AG20443 (cell line): ENCODE results near the gene ZNF763.
"Not testable (repeated sequence)": the region's sequence is repeated elsewhere in the genome, so short reads cannot be mapped to it uniquely, and the experiment has no call there.

Experiments
- DNase-seq: peaks from one replicate; pipeline ENCODE4 v3.0.0; 2012; ENCODE audit warnings: low spot score, mixed read lengths

ZNF763 gene

DNA sequence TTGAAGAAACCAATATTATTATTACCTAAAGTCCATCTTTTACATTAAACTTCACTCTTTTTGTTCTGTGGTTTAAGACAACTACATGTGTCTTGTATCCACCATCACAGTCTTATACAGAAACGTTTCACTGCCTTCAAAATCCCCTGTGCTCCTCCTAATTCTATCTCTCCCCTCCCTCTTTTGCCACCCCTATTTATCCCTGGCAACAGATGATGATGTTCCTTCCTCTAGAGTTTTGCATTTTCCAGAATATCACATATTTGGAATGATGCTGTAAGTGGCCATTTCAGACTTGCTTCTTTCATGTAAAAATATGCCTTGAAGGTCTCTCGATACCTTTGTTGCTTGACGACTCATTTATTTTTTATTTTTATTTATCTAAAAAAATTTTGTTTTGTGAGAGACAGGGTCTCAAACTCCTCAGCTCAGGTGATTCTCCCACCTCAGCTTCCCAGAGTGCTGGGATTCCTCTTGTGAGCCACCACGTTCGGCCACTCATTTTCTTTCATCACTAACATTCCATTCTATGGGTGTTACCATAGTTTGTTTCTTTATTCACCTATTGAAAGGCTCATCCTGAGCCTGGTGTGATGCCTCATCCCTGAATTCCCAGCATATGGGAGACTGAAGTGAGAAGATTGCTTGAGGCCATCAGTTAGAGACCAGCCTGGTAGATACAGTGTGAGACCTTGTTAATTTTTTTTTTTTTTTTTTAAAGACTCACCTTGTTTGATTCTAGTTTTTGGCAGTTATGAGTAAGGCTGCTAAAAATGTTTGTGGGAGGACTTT, 8.4 kb downstream of the ZNF763 start:
- no peak for DNase-seq

DNA sequence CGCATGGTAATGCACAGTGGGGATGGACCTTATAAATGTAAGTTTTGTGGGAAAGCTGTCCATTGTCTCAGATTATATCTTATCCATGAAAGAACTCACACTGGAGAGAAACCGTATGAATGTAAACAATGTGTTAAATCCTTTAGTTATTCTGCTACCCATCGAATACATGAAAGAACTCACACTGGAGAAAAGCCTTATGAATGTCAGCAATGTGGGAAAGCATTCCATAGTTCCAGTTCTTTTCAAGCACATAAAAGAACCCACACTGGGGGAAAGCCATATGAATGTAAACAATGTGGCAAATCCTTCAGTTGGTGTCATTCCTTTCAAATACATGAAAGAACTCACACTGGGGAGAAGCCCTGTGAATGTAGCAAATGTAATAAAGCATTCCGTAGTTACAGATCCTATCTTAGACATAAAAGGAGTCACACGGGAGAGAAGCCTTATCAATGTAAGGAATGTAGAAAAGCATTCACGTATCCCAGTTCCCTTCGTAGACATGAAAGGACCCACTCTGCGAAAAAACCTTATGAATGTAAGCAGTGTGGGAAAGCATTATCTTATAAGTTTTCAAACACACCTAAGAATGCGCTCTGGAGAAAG, 13.8 kb downstream of the ZNF763 start:
- no peak for DNase-seq

DNA sequence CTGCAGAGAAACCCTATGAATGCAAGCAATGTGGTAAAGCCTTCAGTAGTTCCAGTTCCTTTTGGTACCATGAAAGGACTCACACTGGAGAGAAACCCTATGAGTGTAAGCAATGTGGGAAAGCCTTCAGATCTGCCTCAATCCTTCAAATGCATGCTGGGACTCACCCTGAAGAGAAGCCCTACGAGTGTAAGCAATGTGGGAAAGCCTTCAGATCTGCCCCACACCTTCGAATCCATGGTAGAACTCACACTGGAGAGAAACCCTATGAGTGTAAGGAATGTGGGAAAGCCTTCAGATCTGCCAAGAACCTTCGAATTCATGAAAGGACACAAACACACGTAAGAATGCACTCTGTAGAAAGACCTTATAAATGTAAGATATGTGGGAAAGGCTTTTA, 14.7 kb downstream of the ZNF763 start:
- DNase-seq, result no peak

- no peak for DNase-seq
Observed at GRCh38 chr19:11982526-11982925, 17.7 kb downstream of the ZNF763 start.

DNA sequence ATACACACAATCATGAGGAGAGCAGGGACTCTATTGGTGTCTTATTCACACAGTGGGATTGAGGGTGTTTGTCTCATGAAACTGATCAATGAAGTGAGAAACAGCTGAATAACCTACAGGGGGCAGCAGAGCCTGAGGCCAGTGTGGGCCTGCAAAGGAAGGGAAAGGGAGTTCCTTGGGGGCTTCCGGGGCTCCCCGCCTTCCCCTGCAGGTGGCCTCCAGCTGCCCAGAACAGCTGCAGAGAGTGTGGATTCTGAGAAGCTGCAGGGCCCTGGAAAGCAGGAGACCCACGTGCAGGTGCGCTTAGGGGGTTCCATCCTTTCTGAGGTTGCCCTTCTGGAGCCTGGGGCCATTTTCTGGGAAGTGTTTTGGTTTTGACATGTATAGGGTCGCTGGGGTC, 20.1 kb downstream of the ZNF763 start:
- DNase-seq, result no peak

DNA sequence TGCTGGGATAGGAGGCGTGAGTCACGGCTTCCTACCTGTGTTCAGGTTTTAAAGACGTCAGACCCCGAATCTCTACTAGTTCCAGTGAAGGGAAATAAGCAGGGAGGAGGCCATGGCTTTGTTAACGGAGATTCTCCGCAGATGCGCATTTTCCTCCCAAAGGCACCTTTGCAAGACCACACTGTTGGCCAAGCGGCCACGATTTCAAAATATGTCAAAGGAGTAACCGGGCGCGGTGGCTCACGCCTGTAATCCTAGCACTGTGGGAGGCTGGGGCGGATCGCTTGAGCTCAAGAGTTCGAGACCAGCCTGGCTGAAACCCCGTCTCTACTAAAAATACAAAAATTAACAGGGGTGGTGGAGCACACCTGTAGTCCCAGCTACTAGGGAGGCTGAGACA, 21.9 kb downstream of the ZNF763 start:
- no peak for DNase-seq

DNA sequence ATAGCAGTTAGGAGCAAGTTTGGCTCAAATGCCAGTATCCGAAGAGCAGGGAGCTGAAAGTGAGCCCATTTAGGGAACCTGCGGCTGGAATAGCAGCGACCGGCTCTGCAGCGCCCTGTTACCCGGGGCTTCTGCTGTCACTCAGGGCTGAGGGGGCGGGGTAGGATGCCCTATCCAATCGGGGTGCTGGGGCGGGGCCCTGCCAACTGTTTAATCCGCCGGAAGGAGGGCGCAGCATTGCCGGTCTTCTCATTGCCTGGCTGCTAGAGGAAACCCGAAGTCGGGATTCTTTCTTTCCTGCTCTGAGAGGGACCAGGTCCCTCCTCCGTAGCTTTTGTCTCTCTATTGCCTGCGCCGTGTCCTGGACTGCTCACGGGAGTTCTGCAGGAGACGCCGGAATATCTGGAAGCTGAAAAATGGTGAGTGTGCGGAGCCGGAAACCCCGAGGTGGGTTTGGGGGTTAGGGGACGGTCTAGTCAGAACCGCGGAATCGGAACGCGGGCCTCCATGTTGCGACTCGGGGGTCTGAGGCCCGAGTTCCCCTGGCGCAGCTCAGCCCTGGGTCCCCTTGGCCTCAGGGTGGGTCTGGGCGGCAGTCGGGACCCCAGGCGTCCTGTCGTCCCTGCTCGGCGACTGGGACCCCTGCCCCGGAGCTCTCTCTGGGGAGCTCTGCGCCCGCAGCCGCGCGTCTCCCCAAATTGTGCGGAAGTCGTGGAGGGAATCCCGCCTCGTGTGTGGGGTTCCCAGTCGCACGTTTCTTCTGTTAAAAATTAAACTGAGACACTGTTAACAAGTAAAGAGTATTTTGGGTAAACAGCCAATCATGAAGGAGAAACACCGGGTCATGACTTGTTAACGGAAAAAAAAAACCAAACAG, 22.8 kb downstream of the ZNF763 start:
- peak; percentile 98 for DNase-seq

- DNase-seq, result no peak
Observed at GRCh38 chr19:11989112-11989456, 24.2 kb downstream of the ZNF763 start.

- DNase-seq, result not testable (repeated sequence)
Observed at GRCh38 chr19:11991921-11992320, 27.1 kb downstream of the ZNF763 start.

- peak; percentile 12 for DNase-seq
Observed at GRCh38 chr19:11995174-11995573, 30.3 kb downstream of the ZNF763 start.

DNA sequence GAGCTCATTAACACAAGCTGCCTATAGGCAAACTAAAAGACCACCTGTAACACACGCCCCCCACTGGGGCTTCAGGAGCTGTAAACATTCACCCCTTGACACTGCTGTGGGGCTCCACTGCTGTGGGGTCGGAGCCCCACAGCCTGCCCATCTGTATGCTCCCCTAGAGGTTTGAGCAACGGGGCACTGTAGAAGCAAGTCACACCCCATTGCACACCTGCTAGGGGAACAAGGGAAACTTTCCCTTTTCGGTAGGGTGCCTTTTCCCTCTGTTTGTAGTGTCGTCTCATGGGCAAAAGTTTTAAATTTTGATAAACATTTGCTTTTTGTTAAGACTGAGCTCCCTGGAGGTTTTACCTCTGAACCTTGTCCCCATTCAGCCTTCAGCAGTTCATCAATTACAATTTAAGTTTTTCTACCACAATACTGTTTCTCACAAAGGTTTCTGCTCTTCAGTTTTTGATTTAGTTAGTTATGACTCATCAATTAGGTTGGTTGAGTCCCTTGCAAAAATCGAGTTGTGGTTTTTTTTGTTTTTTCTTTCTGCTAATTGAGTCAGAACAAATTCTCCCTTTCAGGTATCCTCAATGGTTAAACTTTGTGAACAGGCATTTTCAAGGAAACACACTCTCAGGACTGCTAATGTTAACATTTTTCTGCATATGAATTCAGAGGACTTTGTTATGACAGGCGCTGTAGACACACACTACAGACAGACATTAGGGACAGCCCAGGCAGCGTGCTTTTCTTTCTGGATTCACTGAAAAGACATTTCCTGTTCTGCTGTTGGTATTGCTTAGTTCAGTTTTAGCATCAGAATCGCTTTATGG, 35.5 kb downstream of the ZNF763 start:
- peak; percentile 35 for DNase-seq

- DNase-seq, result no peak
Observed at GRCh38 chr19:12015015-12015752, 50.3 kb downstream of the ZNF763 start.

DNA sequence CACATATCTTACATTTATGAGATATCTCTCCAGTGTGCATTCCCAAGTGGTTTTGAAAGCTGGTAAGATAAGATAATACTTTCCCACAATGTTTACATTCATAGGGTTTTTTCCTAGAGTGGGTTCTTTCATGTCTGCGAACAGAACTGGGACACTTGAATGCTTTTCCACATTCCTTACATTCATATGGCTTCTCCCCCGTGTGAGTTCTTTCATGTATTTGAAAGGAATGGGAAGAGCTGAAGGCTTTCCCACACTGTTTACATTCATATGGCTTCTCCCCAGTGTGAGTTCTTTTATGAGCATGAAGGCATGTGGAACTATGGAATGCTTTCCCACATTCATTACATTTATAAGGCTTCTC, 50.9 kb downstream of the ZNF763 start:
- DNase-seq, result no peak
